Endothelial cell of umbilical vein (primary cell): ENCODE data around the gene MIA2.

Experiments
- EZH2 ChIP-seq: IDR thresholded peaks from 2 replicates; pipeline ENCODE4 v1.6.1; 2012; ENCODE audit warnings: borderline replicate concordance, low read depth, mild to moderate bottlenecking, moderate library complexity, low read length, inconsistent platforms; ENCODE audit not compliant: severe bottlenecking
- TF ChIP-seq, protein P1 (sequence below), 2 donors: IDR thresholded peaks; 1 replicate in 1 of 2; 2 replicates in 1 of 2; pipeline ENCODE4 v1.5.1; 2011; ENCODE audit warnings: low read length in 2 of 2, mild to moderate bottlenecking in 2 of 2, moderate library complexity in 2 of 2, control low read depth in 1 of 2, inconsistent platforms in 1 of 2, low read depth in 1 of 2; ENCODE audit not compliant: insufficient read depth in 1 of 2; ENCODE audit errors: extremely low read depth in 1 of 2

DNA sequence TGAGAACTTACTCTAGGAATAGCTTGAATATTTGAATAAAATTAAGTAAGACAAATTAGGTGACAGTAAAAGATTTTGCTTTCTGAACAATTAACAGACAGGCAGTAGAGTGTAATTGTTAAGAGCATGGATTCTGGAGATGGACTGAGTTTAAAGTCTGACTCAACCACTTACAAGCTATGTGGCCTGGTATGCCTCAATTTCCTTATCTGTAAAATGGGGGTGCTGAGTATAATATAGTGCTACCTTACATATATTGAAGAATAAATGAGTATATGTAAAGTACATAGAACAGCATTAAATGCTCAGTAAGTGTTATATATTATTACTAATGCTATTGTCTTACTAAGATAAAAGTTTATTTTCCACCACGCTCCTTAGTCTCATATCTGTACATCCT is 7.1 kb downstream of the MIA2 start:
- TF ChIP-seq, protein P1, sequence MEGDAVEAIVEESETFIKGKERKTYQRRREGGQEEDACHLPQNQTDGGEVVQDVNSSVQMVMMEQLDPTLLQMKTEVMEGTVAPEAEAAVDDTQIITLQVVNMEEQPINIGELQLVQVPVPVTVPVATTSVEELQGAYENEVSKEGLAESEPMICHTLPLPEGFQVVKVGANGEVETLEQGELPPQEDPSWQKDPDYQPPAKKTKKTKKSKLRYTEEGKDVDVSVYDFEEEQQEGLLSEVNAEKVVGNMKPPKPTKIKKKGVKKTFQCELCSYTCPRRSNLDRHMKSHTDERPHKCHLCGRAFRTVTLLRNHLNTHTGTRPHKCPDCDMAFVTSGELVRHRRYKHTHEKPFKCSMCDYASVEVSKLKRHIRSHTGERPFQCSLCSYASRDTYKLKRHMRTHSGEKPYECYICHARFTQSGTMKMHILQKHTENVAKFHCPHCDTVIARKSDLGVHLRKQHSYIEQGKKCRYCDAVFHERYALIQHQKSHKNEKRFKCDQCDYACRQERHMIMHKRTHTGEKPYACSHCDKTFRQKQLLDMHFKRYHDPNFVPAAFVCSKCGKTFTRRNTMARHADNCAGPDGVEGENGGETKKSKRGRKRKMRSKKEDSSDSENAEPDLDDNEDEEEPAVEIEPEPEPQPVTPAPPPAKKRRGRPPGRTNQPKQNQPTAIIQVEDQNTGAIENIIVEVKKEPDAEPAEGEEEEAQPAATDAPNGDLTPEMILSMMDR (IDR thresholded peaks at IDR 0.05; ENCODE audit: extremely low read depth in 1 of 2, insufficient read depth in 1 of 2, low read depth in 1 of 2, low read length in 2 of 2) = no peak
- TF ChIP-seq EZH2 = no peak
